Activated CD8-positive, alpha-beta memory T cell treated with anti-CD3 and anti-CD28 coated beads, Interleukin-2, amount 10 ng/mL, durations not matched to agents 7 days and 5 days (primary cell): ENCODE data around the gene HYAL1. TPM values are rescaled to one million over a fixed set of nuclear protein-coding genes. Genes with fewer than 3 reads are reported as not detected.

Experiments
- ATAC-seq: fragments of 150-1000 bp; cut with Tn5 transposase; one replicate; pipeline ENCODE4 v1.10.0; 2021; ENCODE audit warnings: moderate library complexity
- CTCF ChIA-PET: fragments of 350-600 bp; sonication (Branson Sonifier 250); formaldehyde crosslinking; loops from one replicate; lab custom pipeline; 2021; ENCODE audit warnings: antibody characterized with exemption; lab: Charles Lee
- DNase-seq: peaks from one replicate; pipeline ENCODE4 v3.0.0-alpha.2; 2020
- H3K27ac Mint-ChIP-seq: one replicate; pipeline ENCODE4 v1.8.0; 2021; ENCODE audit warnings: mild to moderate bottlenecking, mixed read lengths
- H3K27me3 Mint-ChIP-seq: one replicate; pipeline ENCODE4 v1.8.0; 2021; ENCODE audit warnings: mixed read lengths
- H3K36me3 Mint-ChIP-seq: one replicate; pipeline ENCODE4 v1.8.0; 2021; ENCODE audit warnings: mild to moderate bottlenecking, mixed read lengths
- H3K4me1 Mint-ChIP-seq: one replicate; pipeline ENCODE4 v1.8.0; 2021; ENCODE audit warnings: mixed read lengths
- H3K4me3 Mint-ChIP-seq: one replicate; pipeline ENCODE4 v1.8.0; 2021; ENCODE audit warnings: mild to moderate bottlenecking, moderate library complexity, mixed read lengths
- H3K9me3 Mint-ChIP-seq: one replicate; pipeline ENCODE4 v1.8.0; 2022; ENCODE audit warnings: low read depth, mixed read lengths
- total RNA-seq, 2 experiments: library from RNA; stranded (reverse); gene quantifications; one replicate each; pipeline ENCODE4 v1.2.3, GENCODE V29; 2021

Gene HYAL1
- total RNA-seq, 2 experiments from 2014 or later: 0.14 to 0.15 TPM

GRCh38 chr3:50254577-50255250 lies 48.7 kb downstream of the HYAL1 start:
- Mint-ChIP-seq H3K9me3 (no peaks in the 10 kb centered on the region), H3K4me3 (no peak overlapping the region), H3K27me3 (no peaks in the 10 kb centered on the region), H3K4me1 (peaks cover 20% of the 10 kb centered on the region), H3K27ac (no peak overlapping the region), H3K36me3 (peaks cover 46% of the 10 kb centered on the region)
- CTCF ChIA-PET: interaction anchor here (1.5 to 11.4 kb wide), 5 partner anchors 8 to 60 kb away, joined by 3 to 231 read pairs (median 6); partner anchors contain the start of genes GNAI2, HYAL3 and NAA80
- DNase-seq: no peak
- no peak for ATAC-seq

- Mint-ChIP-seq H3K27ac (no peak overlapping the region), H3K4me1 (peaks cover 41% of the 10 kb centered on the region), H3K4me3 (no peak overlapping the region), H3K27me3 (no peaks in the 10 kb centered on the region), H3K9me3 (no peaks in the 10 kb centered on the region), H3K36me3 (peaks cover 32% of the 10 kb centered on the region)
- CTCF ChIA-PET: interaction anchor here (1.2 to 11.4 kb wide), 2 partner anchors 9 to 23 kb away, joined by 6 to 231 read pairs; no protein-coding TSS in a partner anchor
- DNase-seq: no peak
- no peak for ATAC-seq
Measured at GRCh38 chr3:50251220-50251619, 52.2 kb downstream of the HYAL1 start.

GRCh38 chr3:50250514-50250913 lies 52.9 kb downstream of the HYAL1 start:
- peaks cover 29% of the 10 kb centered on the region for H3K36me3 Mint-ChIP-seq
- no peaks in the 10 kb centered on the region for H3K9me3 Mint-ChIP-seq
- DNase-seq (no peak), ATAC-seq (no peak)
- CTCF ChIA-PET: interaction anchor here (0.9 to 11.4 kb wide), 4 partner anchors 9 to 56 kb away, joined by 3 to 231 read pairs (median 6); partner anchors contain the start of genes HYAL3 and NAA80
- no peak overlapping the region for H3K27ac Mint-ChIP-seq
- no peaks in the 10 kb centered on the region for H3K27me3 Mint-ChIP-seq
- H3K4me1 Mint-ChIP-seq: peaks cover 45% of the 10 kb centered on the region
- H3K4me3 Mint-ChIP-seq: no peak overlapping the region

Other genes starting within 250 kb of the HYAL1 start
- 100 to 1,000 TPM; 176 to 202 TPM for gene RBM5, start 214.7 kb downstream of the HYAL1 start, total RNA-seq
- gene SEMA3F, start 148.2 kb downstream of the HYAL1 start, total RNA-seq: under 1 TPM; 0.07 to 0.09 TPM
- gene GNAT1, start 112.0 kb downstream of the HYAL1 start, total RNA-seq: not detected
- gene SLC38A3, start 98.3 kb downstream of the HYAL1 start, total RNA-seq: not detected
- 100 to 1,000 TPM; 450 to 509 TPM for gene GNAI2, start 67.4 kb downstream of the HYAL1 start, total RNA-seq
- gene SEMA3B, start 34.4 kb downstream of the HYAL1 start, total RNA-seq: under 1 TPM; 0.16 to 0.70 TPM
- not detected for gene LSMEM2, start 24.5 kb downstream of the HYAL1 start, total RNA-seq
- gene IFRD2, start 11.1 kb downstream of the HYAL1 start, total RNA-seq: 100 to 1,000 TPM in 1 of 2 experiments, 10 to 100 TPM in 1; 74.8 to 103 TPM
- gene HYAL3, start 4.2 kb downstream of the HYAL1 start, total RNA-seq: 10 to 100 TPM; 13.0 to 14.3 TPM
- 10 to 100 TPM; 23.1 to 37.3 TPM for gene NAA80, start 4.2 kb downstream of the HYAL1 start, total RNA-seq
- 1 to 10 TPM; 7.4 TPM for gene HYAL2, start 19.2 kb upstream of the HYAL1 start, total RNA-seq
- 10 to 100 TPM; 20.4 to 25.0 TPM for gene TUSC2, start 24.6 kb upstream of the HYAL1 start, total RNA-seq
- gene RASSF1, start 37.3 kb upstream of the HYAL1 start, total RNA-seq: 100 to 1,000 TPM; 124 to 205 TPM
- gene ZMYND10, start 42.2 kb upstream of the HYAL1 start, total RNA-seq: 1 to 10 TPM; 2.4 to 2.9 TPM
- gene NPRL2, start 47.2 kb upstream of the HYAL1 start, total RNA-seq: 10 to 100 TPM; 45.3 to 49.7 TPM
- 10 to 100 TPM; 35.1 to 37.7 TPM for gene CYB561D2, start 47.3 kb upstream of the HYAL1 start, total RNA-seq
- 10 to 100 TPM; 19.8 to 23.0 TPM for gene TMEM115, start 55.9 kb upstream of the HYAL1 start, total RNA-seq
- gene CACNA2D2, start 200.1 kb upstream of the HYAL1 start, total RNA-seq: 1 to 10 TPM in 1 of 2 experiments, under 1 TPM in 1; 0.56 to 1.1 TPM